SU-DHL-6 (cell line): ENCODE data around the gene AKR1C8.
"Not testable (repeated sequence)": the region's sequence is repeated elsewhere in the genome, so short reads cannot be mapped to it uniquely, and the experiment has no call there.

Experiments
- CTCF ChIP-seq: fragments of 200-600 bp; sonication (generic); IDR thresholded peaks from one replicate; pipeline ENCODE4 v1.5.1; 2017; ENCODE audit warnings: antibody characterized with exemption, mild to moderate bottlenecking, low read length, moderate library complexity; ENCODE audit not compliant: insufficient read depth, poor library complexity, severe bottlenecking
- EZH2phosphoT487 ChIP-seq: fragments of 200-600 bp; sonication (generic), shearing (Covaris generic); conservative IDR thresholded peaks from 2 replicates; pipeline ENCODE4 v1.6.1; 2018; ENCODE audit warnings: mild to moderate bottlenecking, antibody characterized with exemption, low read length, moderate library complexity, mixed read lengths

GRCh38 chr10:5209776-5210175 lies 24.8 kb upstream of the AKR1C8 start:
- not testable (repeated sequence) for TF ChIP-seq CTCF, EZH2phosphoT487
